ENCODE measurements around the gene PPP3R1. TPM values are rescaled to one million over a fixed set of nuclear protein-coding genes. Genes with fewer than 3 reads are reported as not detected.

PPP3R1 gene
- total RNA-seq, 3 donors from 2014 or later, result 32.8 to 54.4 (median 34.1) TPM

GRCh38 chr2:68240446-68240845 is 11.9 kb downstream of the PPP3R1 start:
- TF ChIP-seq CTCF (IDR thresholded peaks at IDR 0.05), result no peak
- TF ChIP-seq POLR2A (IDR thresholded peaks at IDR 0.05), result no peak
- TF ChIP-seq POLR2AphosphoS5 (IDR thresholded peaks at IDR 0.05), result no peak
- H3K4me3 ChIP-seq, result no peak overlapping the region
- no peak overlapping the region for H3K27ac ChIP-seq
- H3K36me3 ChIP-seq, result no peaks in the 10 kb centered on the region
- H3K27me3 ChIP-seq, result no peaks in the 10 kb centered on the region
- no peak for DNase-seq (ENCODE audit: low spot score in 2 of 2)
- peaks cover 0 to 9% of the 10 kb centered on the region in 2 donors for H3K4me1 ChIP-seq
- intact Hi-C loops (cut with DNase I; ENCODE audit: low total_unique reads), result no loop called here
- no peaks in the 10 kb centered on the region for H3K9me3 ChIP-seq

- H3K36me3 ChIP-seq, result no peaks in the 10 kb centered on the region
- intact Hi-C loops (cut with DNase I; ENCODE audit: low total_unique reads), result no loop called here
- no peaks in the 10 kb centered on the region for H3K9me3 ChIP-seq
- peaks cover 0 to 9% of the 10 kb centered on the region in 2 donors for H3K4me1 ChIP-seq
- H3K27ac ChIP-seq, result no peak overlapping the region
- DNase-seq (ENCODE audit: low spot score in 2 of 2), result no peak
- no peaks in the 10 kb centered on the region for H3K27me3 ChIP-seq
- no peak overlapping the region for H3K4me3 ChIP-seq
- TF ChIP-seq POLR2AphosphoS5 (IDR thresholded peaks at IDR 0.05) (no peak), CTCF (IDR thresholded peaks at IDR 0.05) (no peak), POLR2A (IDR thresholded peaks at IDR 0.05) (no peak)
Observed at GRCh38 chr2:68238955-68239822, 13.1 kb downstream of the PPP3R1 start.

- no peaks in the 10 kb centered on the region for H3K36me3 ChIP-seq
- H3K4me1 ChIP-seq, result peaks cover 0 to 9% of the 10 kb centered on the region in 2 donors
- TF ChIP-seq CTCF (IDR thresholded peaks at IDR 0.05) (no peak), POLR2A (IDR thresholded peaks at IDR 0.05) (no peak), POLR2AphosphoS5 (IDR thresholded peaks at IDR 0.05) (no peak)
- H3K27ac ChIP-seq, result no peak overlapping the region
- H3K4me3 ChIP-seq, result no peak overlapping the region
- H3K9me3 ChIP-seq, result no peaks in the 10 kb centered on the region
- intact Hi-C loops (cut with DNase I; ENCODE audit: low total_unique reads), result no loop called here
- DNase-seq (ENCODE audit: low spot score in 2 of 2), result no peak
- H3K27me3 ChIP-seq, result no peaks in the 10 kb centered on the region
Observed at GRCh38 chr2:68237976-68238580, 14.3 kb downstream of the PPP3R1 start.

- Histone ChIP-seq H3K27me3 (no peaks in the 10 kb centered on the region), H3K36me3 (no peaks in the 10 kb centered on the region), H3K27ac (no peak overlapping the region), H3K4me3 (no peak overlapping the region), H3K9me3 (no peaks in the 10 kb centered on the region), H3K4me1 (peaks cover 0 to 9% of the 10 kb centered on the region in 2 donors)
- DNase-seq (ENCODE audit: low spot score in 2 of 2), result no peak
- intact Hi-C loops (cut with DNase I; ENCODE audit: low total_unique reads), result no loop called here
- TF ChIP-seq POLR2A (IDR thresholded peaks at IDR 0.05) (no peak), POLR2AphosphoS5 (IDR thresholded peaks at IDR 0.05) (no peak), CTCF (IDR thresholded peaks at IDR 0.05) (no peak)
Observed at GRCh38 chr2:68237404-68237803, 14.9 kb downstream of the PPP3R1 start.

GRCh38 chr2:68236876-68237275 is 15.5 kb downstream of the PPP3R1 start:
- no peak for DNase-seq (ENCODE audit: low spot score in 2 of 2)
- no peak overlapping the region for H3K27ac ChIP-seq
- no peak for TF ChIP-seq POLR2A (IDR thresholded peaks at IDR 0.05)
- no peak for TF ChIP-seq CTCF (IDR thresholded peaks at IDR 0.05)
- no peak for TF ChIP-seq POLR2AphosphoS5 (IDR thresholded peaks at IDR 0.05)
- no peaks in the 10 kb centered on the region for H3K27me3 ChIP-seq
- H3K4me1 ChIP-seq, result peaks cover 0 to 9% of the 10 kb centered on the region in 2 donors
- no peak overlapping the region for H3K4me3 ChIP-seq
- H3K36me3 ChIP-seq, result no peaks in the 10 kb centered on the region
- no peaks in the 10 kb centered on the region for H3K9me3 ChIP-seq
- intact Hi-C loops (cut with DNase I; ENCODE audit: low total_unique reads), result no loop called here
